ENCODE results near the gene SLFN14. TPM values are rescaled to one million over a fixed set of nuclear protein-coding genes. Genes with fewer than 3 reads are reported as not detected.
"Not testable (repeated sequence)": the region's sequence is repeated elsewhere in the genome, so short reads cannot be mapped to it uniquely, and the experiment has no call there.

The SLFN14 gene
- total RNA-seq, 1 experiment from 2014 or later: not detected

DNA sequence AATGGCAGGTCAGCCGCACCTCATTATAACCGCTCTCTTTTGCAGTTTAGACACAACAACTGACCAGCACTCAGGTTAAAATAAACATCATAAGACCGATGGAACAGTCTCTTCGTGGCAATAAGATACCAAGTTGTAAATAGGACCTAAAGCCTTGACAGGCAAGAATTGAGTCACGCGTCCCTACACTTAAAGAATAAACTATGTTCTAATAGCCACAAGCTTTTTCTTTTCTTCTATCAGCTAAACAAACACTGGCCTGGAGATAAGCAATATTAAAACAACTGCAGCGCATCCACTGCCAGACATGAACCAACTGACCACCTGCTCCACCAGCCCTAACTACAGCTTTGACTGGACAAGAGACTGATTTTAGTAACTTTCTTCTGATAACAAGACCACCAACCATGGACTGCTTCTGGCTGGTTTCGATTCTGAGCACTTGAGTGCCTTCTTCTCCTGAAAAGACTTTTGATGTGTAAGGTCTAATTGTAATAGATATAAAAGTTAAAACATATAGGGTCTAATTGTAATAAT, 40.6 kb downstream of the SLFN14 start:
- no peak for DNase-seq
- Histone ChIP-seq H3K27me3 (replicated peaks; ENCODE audit: control insufficient read depth, insufficient read depth, low read length) (no peaks in the 10 kb centered on the region), H3K4me3 (ENCODE audit: low read depth, low read length) (no peak overlapping the region), H3K36me3 (ENCODE audit: control insufficient read depth, insufficient read depth, low read length) (no peaks in the 10 kb centered on the region), H3K9me3 (no peaks in the 10 kb centered on the region), H3K4me1 (peaks cover 9% of the 10 kb centered on the region)
- CTCF ChIA-PET: no interaction called here
- POLR2A ChIA-PET: no interaction called here
- Mint-ChIP-seq H3K36me3 (ENCODE audit: insufficient read depth, unreplicated experiment) (no peaks in the 10 kb centered on the region), H3K9me3 (ENCODE audit: unreplicated experiment) (no peaks in the 10 kb centered on the region), H3K4me3 (ENCODE audit: unreplicated experiment) (no peak overlapping the region), H3K4me1 (ENCODE audit: low read depth, unreplicated experiment) (peaks cover 7% of the 10 kb centered on the region), H3K27me3 (ENCODE audit: insufficient read depth, unreplicated experiment) (peaks cover 22% of the 10 kb centered on the region), H3K27ac (ENCODE audit: unreplicated experiment) (no peak overlapping the region)
- TF ChIP-seq, protein P1, sequence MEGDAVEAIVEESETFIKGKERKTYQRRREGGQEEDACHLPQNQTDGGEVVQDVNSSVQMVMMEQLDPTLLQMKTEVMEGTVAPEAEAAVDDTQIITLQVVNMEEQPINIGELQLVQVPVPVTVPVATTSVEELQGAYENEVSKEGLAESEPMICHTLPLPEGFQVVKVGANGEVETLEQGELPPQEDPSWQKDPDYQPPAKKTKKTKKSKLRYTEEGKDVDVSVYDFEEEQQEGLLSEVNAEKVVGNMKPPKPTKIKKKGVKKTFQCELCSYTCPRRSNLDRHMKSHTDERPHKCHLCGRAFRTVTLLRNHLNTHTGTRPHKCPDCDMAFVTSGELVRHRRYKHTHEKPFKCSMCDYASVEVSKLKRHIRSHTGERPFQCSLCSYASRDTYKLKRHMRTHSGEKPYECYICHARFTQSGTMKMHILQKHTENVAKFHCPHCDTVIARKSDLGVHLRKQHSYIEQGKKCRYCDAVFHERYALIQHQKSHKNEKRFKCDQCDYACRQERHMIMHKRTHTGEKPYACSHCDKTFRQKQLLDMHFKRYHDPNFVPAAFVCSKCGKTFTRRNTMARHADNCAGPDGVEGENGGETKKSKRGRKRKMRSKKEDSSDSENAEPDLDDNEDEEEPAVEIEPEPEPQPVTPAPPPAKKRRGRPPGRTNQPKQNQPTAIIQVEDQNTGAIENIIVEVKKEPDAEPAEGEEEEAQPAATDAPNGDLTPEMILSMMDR (IDR thresholded peaks at IDR 0.05; ENCODE audit: insufficient read depth in 1 of 2, low read depth in 1 of 2, low read length in 1 of 2, severe bottlenecking in 1 of 2, unreplicated experiment in 1 of 2): no peak
- intact Hi-C loops (cut with micrococcal nuclease; ENCODE audit: unreplicated experiment): no loop called here
- BruUV-seq (replicated peaks): no TSS peak

DNA sequence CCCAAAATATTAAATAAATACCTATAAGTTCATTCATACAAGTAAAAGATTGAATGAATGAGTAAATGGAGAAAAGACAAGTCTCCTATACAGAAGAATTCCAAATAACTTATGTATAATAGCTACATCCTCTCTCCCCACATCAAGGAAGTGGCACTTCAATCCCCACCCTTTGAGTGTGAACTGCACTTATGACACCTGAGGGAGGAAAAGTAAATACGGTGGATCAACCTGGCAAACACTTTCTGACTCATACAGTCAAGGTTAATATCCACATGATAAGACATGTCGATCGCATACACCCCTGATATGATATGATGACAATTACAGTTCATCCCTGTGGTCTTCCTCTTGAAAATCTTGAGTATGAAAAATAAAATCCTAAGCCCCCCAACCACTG, 41.2 kb downstream of the SLFN14 start:
- Mint-ChIP-seq H3K36me3 (ENCODE audit: insufficient read depth, unreplicated experiment) (no peaks in the 10 kb centered on the region), H3K4me1 (ENCODE audit: low read depth, unreplicated experiment) (peaks cover 7% of the 10 kb centered on the region), H3K4me3 (ENCODE audit: unreplicated experiment) (no peak overlapping the region), H3K9me3 (ENCODE audit: unreplicated experiment) (no peaks in the 10 kb centered on the region), H3K27me3 (ENCODE audit: insufficient read depth, unreplicated experiment) (peaks cover 21% of the 10 kb centered on the region), H3K27ac (ENCODE audit: unreplicated experiment) (no peak overlapping the region)
- Histone ChIP-seq H3K4me1 (peaks cover 9% of the 10 kb centered on the region), H3K4me3 (ENCODE audit: low read depth, low read length) (no peak overlapping the region), H3K9me3 (no peaks in the 10 kb centered on the region), H3K36me3 (ENCODE audit: control insufficient read depth, insufficient read depth, low read length) (no peaks in the 10 kb centered on the region), H3K27me3 (replicated peaks; ENCODE audit: control insufficient read depth, insufficient read depth, low read length) (no peaks in the 10 kb centered on the region)
- TF ChIP-seq, protein P1 (IDR thresholded peaks at IDR 0.05; ENCODE audit: insufficient read depth in 1 of 2, low read depth in 1 of 2, low read length in 1 of 2, severe bottlenecking in 1 of 2, unreplicated experiment in 1 of 2): no peak
- no peak for DNase-seq
- intact Hi-C loops (cut with micrococcal nuclease; ENCODE audit: unreplicated experiment): no loop called here
- ChIA-PET POLR2A (no interaction called here), CTCF (no interaction called here)
- BruUV-seq (replicated peaks): no TSS peak

DNA sequence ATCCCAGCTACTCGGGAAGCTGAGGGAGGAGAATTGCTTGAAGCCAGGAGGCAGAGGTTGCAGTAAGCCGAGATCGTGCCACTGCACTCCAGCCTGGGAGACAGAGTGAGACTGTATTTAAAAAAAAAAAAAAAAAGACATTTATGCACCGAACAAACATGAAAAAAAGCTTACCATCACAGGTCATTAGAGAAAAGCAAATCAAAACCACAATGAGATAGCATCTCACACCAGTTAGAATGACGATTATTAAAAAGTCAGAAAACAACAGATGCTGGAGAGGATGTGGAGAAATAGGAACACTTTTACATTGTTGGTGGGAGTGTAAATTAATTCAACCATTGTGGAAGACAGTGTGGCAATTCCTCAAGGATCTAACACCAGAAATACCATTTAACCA, 42.2 kb downstream of the SLFN14 start:
- CTCF ChIA-PET; intact Hi-C loops (cut with micrococcal nuclease; ENCODE audit: unreplicated experiment); H3K4me1 ChIP-seq; H3K4me3 Mint-ChIP-seq (ENCODE audit: unreplicated experiment); H3K36me3 ChIP-seq (ENCODE audit: control insufficient read depth, insufficient read depth, low read length); H3K9me3 Mint-ChIP-seq (ENCODE audit: unreplicated experiment); H3K27ac Mint-ChIP-seq (ENCODE audit: unreplicated experiment); BruUV-seq (replicated peaks); DNase-seq; H3K36me3 Mint-ChIP-seq (ENCODE audit: insufficient read depth, unreplicated experiment); POLR2A ChIA-PET; H3K9me3 ChIP-seq; H3K4me3 ChIP-seq (ENCODE audit: low read depth, low read length); H3K4me1 Mint-ChIP-seq (ENCODE audit: low read depth, unreplicated experiment); H3K27me3 ChIP-seq (replicated peaks; ENCODE audit: control insufficient read depth, insufficient read depth, low read length): not testable (repeated sequence)
- peaks cover 24% of the 10 kb centered on the region for H3K27me3 Mint-ChIP-seq (ENCODE audit: insufficient read depth, unreplicated experiment)

DNA sequence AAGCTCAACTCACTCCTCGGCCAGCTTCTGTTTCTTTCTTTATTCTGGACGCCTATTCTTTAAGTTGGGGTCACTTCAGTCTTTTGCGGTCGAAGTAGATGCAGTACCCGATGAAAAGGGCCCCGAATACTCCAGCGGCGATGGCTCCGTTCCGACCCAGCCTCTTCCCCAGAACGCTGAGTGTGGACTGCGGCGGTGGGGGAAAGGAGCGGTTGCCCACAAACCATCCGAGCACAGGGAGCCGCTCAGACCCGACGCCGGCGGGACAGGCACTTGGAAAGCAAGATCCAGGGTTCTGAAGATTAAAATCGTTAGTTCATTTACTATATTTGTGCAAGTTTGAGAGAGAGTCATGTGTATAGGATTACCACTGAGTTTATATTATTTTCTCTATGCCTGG, 45.6 kb downstream of the SLFN14 start:
- intact Hi-C loops (cut with micrococcal nuclease; ENCODE audit: unreplicated experiment): no loop called here
- H3K36me3 Mint-ChIP-seq (ENCODE audit: insufficient read depth, unreplicated experiment): no peaks in the 10 kb centered on the region
- Histone ChIP-seq H3K4me3 (ENCODE audit: low read depth, low read length) (no peak overlapping the region), H3K4me1 (peaks cover 9% of the 10 kb centered on the region), H3K36me3 (ENCODE audit: control insufficient read depth, insufficient read depth, low read length) (no peaks in the 10 kb centered on the region), H3K27me3 (replicated peaks; ENCODE audit: control insufficient read depth, insufficient read depth, low read length) (no peaks in the 10 kb centered on the region), H3K9me3 (no peaks in the 10 kb centered on the region)
- ChIA-PET CTCF (interaction anchor here (0.7 kb wide), 1 partner anchor 295 kb away, joined by 4 read pairs; no protein-coding TSS in a partner anchor), POLR2A (no interaction called here)
- peaks cover 7% of the 10 kb centered on the region for H3K9me3 Mint-ChIP-seq (ENCODE audit: unreplicated experiment)
- BruUV-seq (replicated peaks): no TSS peak
- H3K4me1 Mint-ChIP-seq (ENCODE audit: low read depth, unreplicated experiment): peaks cover 6% of the 10 kb centered on the region
- H3K27me3 Mint-ChIP-seq (ENCODE audit: insufficient read depth, unreplicated experiment): peaks cover 24% of the 10 kb centered on the region
- TF ChIP-seq, protein P1 (IDR thresholded peaks at IDR 0.05; ENCODE audit: insufficient read depth in 1 of 2, low read depth in 1 of 2, low read length in 1 of 2, severe bottlenecking in 1 of 2, unreplicated experiment in 1 of 2): no peak
- no peak overlapping the region for H3K27ac Mint-ChIP-seq (ENCODE audit: unreplicated experiment)
- H3K4me3 Mint-ChIP-seq (ENCODE audit: unreplicated experiment): no peak overlapping the region
- DNase-seq: no peak

Data from Caco-2 (cell line).